Neural cell (in vitro differentiated cells): ENCODE results near the gene PTGER1.

ENCODE experiments used
- CTCF ChIP-seq: fragments of 450-650 bp; IDR thresholded peaks from 2 replicates; pipeline ENCODE4 v1.5.1; 2014; ENCODE audit warnings: antibody characterized with exemption, mild to moderate bottlenecking, moderate library complexity; ENCODE audit not compliant: poor library complexity, severe bottlenecking
- EP300 ChIP-seq: fragments of 450-650 bp; conservative IDR thresholded peaks from 2 replicates; pipeline ENCODE4 v1.6.1; 2014; ENCODE audit warnings: antibody characterized with exemption, mild to moderate bottlenecking, moderate library complexity; ENCODE audit not compliant: poor library complexity, severe bottlenecking
- EZH2 ChIP-seq: fragments of 200-600, 300-800 bp; shearing (Covaris generic), sonication (generic); IDR thresholded peaks from 2 replicates; pipeline ENCODE4 v1.6.1; 2014; ENCODE audit warnings: antibody characterized with exemption, low read length, borderline replicate concordance, mild to moderate bottlenecking; ENCODE audit not compliant: insufficient read depth, poor library complexity, severe bottlenecking
- MXI1 ChIP-seq: fragments of 450-650 bp; conservative IDR thresholded peaks from 2 replicates; pipeline ENCODE4 v1.6.1; 2014; ENCODE audit warnings: antibody characterized with exemption, mild to moderate bottlenecking; ENCODE audit not compliant: poor library complexity, severe bottlenecking
- POLR2AphosphoS5 ChIP-seq: IDR thresholded peaks from 2 replicates; pipeline ENCODE4 v1.6.1; 2012
- RAD21 ChIP-seq: fragments of 450-650 bp; conservative IDR thresholded peaks from 2 replicates; pipeline ENCODE4 v1.6.1; 2014; ENCODE audit warnings: antibody characterized with exemption, mild to moderate bottlenecking, moderate library complexity
- REST ChIP-seq: IDR thresholded peaks from 2 replicates; pipeline ENCODE4 v1.6.1; 2012; ENCODE audit warnings: borderline replicate concordance
- SMC3 ChIP-seq: fragments of 450-650 bp; conservative IDR thresholded peaks from 2 replicates; pipeline ENCODE4 v1.6.1; 2014; ENCODE audit warnings: antibody characterized with exemption, mild to moderate bottlenecking, moderate library complexity; ENCODE audit not compliant: poor library complexity
- TAF1 ChIP-seq: IDR thresholded peaks from 2 replicates; pipeline ENCODE4 v1.6.1; 2012; ENCODE audit warnings: low read depth

- TF ChIP-seq RAD21 (no peak), CTCF (no peak), POLR2AphosphoS5 (no peak), EZH2 (no peak), SMC3 (no peak), TAF1 (no peak), REST (no peak), EP300 (no peak), MXI1 (no peak)
Measured at GRCh38 chr19:14520543-14520942, 45.4 kb upstream of the PTGER1 start.
